ENCODE data around the gene PLPP4.

PLPP4 gene

GRCh38 chr10:120580918-120581895, 124.2 kb downstream of the PLPP4 start:
- DNase-seq = no peak

DNA sequence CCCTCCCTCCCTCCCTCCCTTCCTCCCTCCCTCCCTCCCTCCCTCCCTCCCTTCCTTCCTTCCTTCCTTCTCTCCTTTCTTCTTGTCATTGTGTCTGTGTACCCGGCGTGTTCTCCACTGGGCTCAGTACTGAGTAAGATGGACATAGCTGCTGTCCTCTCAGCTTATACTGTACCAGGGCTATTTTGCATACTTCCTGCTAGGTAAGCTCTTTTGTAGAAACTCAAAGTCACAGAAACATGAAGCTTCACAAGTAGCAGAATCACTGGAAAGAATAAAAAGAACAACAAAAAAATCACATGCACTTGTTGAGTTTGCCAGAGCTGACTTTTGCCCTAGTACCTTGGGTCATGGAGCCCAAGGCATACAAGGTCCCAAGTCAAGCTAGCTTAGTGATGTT, 125.7 kb downstream of the PLPP4 start:
- no peak for DNase-seq

DNA sequence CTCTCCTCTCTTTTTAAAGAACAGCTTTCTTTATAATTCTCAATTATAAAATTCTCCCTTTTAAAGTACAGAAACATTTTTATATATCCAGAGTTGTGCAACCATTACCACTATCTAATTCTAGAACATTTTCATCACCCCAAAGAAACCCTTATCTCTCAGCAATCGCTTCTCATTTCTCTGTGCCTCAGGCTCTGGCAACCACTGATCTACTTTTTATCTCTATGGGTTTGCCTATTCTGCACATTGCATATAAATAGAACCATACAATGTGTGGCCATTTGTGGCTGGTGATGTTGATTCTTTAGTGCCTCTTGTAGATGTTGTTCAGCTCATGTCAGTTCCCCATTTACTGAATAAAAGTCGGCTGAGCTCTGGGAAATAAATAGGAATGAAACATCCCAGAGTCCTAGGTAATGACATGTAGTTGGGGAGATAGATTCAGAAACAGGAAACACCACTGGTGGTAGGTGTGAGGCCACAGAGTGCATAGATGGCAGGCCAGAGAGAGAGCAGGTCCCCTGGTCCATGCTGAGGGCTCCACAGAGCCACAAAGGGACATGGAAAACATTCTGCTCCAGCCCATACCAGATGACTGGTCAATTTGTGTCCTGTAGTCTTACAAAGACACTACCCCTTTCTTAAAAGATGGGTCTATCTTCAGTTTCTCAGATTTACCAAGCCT, 126.5 kb downstream of the PLPP4 start:
- no peak for DNase-seq

GRCh38 chr10:120584786-120585185, 127.8 kb downstream of the PLPP4 start:
- DNase-seq = no peak

DNA sequence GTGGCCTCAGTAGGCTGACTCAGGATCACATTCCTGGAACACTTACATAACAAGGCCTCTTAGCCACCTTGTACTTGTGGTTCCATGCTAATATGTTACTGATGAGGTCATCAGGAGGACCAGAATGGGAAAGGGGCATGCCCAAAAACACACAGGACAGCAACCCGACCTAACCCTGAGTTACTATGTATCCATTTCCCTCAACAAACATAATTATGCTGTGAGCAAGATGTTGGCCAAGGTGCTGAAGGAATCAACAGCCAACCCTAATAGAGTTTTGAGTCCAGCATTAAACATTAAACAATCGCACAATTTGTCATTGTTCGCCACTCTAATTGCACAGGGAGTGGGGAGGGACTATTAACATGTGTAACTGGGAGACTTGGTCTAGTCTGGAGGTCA, 129.4 kb downstream of the PLPP4 start:
- no peak for DNase-seq

DNA sequence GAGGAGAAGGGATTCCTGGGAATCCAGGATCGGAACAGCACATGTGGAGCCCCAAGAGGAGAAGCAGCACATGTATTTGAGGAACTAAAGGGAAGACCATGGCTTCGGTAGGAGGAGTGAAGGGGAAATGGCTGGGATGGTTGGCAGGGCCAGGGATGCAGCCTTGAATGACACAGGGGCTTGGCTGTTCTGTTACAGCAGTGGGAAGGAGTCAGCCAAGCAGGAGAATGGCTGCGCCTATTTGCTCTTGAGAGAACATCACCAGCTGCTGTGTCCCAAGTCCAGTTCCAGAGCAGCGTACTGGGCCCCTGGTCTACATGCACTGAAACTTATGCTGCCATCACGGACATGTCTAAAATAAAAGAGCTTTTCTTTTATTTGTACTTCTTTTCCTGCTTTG, 130.0 kb downstream of the PLPP4 start:
- DNase-seq = no peak

DNA sequence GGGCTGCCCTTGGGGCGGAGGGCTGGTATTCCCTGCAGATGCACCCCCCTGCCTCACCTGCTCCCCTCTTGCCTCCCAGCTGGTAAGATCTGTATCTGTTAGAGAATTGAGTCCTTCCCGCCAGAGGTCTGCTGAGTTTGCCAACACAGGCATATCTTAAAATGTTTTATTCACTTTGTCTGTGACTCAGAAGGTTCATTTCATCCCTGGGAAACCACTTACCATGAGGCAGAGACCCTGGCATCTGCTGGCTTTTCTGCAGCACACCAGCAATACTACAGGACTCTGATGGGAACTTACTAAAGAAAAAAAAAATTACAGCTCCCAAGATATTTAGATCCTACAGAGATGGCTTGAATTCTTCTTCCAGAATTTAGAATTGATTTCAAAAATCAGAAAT, 131.3 kb downstream of the PLPP4 start:
- no peak for DNase-seq

- DNase-seq = no peak
Measured at GRCh38 chr10:120593693-120594092, 136.7 kb downstream of the PLPP4 start.

DNA sequence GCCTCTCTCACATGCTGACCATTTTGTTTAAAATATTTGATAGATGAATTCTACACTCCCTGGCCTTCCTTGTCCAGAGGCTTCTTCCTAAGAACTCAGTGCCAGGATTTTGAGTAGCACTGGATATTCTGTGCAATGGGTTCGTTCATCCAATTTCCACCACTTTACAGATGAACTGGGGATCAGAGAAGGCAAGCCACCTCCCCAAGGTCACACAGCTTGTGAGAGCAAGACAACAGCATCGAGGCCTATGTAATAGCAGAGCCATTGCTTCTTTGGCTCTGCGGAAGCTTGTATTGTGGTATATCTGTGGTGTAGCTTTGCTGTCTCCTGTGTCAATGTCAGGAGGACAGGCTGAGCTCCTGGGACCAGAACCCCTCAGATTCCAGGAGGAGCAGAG, 140.9 kb downstream of the PLPP4 start:
- no peak for DNase-seq

- DNase-seq = no peak
Measured at GRCh38 chr10:120598386-120598785, 141.4 kb downstream of the PLPP4 start.

DNA sequence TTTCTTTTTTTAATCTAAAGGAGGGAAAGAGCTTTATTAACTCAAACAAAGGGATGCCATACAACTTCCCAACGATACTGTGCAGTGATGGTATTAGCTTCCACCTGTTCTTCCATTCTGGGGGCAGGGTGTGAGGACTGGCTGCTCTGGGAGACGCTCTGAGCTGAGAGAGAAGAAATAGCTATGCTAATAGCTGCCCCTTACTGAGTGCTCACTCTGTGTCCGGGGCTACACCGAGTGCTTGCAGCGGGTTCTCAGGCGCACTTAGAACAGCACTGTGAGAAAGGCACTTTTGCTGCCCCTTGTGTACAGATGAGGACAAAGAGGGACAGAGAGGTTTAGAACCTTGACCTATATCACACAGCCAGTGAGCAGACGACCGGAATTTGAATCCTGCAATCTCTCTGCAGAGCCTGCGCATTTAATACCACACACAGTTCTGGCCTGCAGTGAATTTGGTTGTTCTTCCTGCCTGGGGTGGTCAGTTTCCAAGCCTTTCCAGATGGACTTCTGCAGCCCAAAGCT, 142.2 kb downstream of the PLPP4 start:
- no peak for DNase-seq

DNA sequence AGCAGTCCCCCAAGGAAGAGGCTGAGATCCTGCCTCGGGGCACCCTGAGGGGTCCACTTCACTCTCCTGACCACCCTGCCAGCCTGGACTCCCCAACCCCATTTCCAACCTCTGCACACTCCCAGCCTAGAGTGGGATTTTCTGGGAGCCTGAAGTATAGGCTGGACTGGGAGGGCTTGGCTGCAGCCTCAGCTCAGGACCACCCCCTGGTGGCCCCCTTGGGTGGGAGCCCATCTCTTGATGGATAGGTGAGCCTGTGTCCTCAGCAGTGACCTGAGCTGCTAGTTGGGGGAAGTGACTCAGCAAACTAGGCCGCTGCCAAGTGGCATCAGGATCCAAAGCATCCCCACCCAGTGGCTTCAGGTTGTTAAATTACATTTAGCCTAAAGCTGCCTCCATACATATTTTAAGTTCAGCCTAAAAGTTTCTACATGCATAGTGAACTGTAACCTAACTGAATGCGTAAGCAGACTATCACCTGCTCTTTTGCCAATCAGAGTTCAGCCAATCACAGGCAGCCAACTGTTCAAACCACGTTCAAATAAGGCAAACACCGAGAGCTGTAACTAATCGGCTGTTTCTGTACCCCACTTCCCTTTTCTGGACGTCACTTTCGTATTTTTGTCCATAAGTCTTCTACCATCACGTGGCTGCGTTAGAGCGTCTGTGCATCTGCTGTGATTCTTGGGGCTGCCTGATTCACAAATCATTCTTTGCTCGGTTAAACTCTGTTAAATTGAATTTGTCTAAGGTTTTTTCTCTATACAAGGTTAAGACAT, 144.0 kb downstream of the PLPP4 start:
- DNase-seq = no peak

- DNase-seq = no peak
Measured at GRCh38 chr10:120601999-120602398, 145.0 kb downstream of the PLPP4 start.

- no peak for DNase-seq
Measured at GRCh38 chr10:120605410-120605809, 148.4 kb downstream of the PLPP4 start.

DNA sequence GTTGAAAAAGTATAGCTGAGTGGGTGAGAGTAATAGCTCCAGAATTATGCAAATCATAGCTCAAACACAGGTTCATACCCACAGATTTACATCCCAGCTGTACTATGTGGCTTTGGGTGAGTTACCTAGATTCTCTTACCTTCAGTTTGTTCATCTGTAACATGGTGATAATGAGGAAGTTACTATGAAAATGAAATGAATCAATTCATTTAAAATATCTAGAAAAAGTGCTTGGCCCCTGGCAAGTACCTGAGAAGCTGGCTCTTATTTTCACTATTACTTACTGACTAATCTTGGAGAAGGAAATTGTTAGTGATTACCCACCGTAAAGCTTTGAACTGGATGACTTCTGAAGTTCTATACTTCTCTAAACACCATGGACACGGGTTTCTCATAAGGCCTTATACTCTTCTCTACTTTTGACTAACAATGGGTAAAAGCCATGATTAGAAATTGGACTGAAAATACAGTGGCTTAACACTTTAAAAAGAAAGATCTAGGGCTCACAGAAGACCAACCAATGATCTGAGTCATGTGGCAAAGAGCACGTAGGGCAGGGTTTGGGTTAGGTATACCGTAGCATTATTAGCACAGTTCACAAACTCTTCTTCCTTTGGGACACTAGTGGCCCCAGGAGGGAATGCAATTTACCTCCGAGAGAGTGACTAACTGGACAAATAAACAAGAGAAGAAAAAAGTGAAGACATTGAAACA, 149.2 kb downstream of the PLPP4 start:
- no peak for DNase-seq

DNA sequence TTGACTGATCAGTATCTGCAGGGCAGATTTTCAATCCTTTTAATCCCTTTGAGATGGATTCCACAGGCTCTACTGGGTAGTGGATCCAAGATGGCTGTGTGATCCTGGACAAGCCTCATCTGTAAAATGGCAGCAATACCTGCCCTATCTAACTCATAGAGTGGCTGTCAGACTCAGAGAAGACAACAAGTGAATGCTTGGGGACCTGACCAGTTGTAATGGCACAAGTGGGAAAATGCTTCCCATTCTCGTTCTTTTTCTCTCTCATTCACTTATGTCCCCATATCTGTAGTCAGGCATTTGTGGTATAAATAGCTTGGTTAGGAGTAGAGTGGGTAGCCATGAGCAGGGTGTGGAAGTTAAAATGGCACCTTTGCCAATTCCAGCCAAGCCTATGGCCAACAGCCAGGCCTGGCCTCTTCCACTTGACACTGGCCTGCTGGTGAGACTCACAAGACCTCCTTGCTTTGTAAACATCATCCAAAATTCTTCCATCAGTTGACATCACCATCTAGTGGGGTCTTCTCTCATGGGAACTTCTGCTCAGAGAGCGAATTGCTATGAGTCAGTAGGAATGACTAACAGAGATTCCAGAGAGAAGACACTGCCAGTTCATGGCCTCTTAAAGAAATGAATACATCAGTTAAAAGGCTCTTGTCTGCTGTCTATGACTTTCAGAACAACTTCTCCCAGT, 150.1 kb downstream of the PLPP4 start:
- DNase-seq = no peak

GRCh38 chr10:120607710-120608703, 151.0 kb downstream of the PLPP4 start:
- no peak for DNase-seq

DNA sequence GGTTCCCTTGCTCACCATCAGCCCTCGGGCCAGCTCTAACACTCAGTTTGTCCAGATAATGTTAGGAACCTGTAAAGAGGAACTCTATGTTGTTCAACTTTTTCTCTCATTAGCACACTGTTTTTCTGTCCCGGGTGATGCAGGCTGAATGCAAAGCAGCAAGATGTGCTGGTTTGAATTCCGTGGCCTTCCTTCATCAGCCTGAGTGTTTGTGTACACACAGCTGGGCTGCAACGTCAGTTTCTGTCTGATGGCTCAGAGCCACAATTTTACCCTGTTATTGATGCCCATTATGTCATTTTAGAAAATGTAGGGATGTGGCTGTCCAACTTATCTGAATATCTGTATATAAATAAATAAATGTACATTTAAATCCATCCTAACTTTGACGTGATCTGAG, 152.0 kb downstream of the PLPP4 start:
- DNase-seq = no peak

DNA sequence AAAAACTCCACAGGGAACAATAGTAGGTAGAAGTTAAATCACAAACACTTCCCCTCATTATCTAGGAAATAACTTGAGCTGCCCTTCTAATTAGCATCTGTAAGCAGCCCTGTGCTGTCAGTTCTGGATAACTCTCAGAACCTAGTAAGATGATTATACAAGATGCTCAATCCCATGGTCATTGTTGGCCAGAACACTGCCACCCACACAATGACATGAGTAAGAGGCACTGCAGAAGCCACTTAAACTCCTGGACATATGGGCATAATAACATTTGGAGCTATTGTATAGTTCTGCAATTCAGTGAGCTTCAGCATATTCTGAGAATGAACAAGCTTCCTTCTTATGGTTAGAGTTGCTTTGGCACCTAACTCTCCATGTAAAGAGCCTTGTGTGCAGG, 153.8 kb downstream of the PLPP4 start:
- DNase-seq = no peak

DNA sequence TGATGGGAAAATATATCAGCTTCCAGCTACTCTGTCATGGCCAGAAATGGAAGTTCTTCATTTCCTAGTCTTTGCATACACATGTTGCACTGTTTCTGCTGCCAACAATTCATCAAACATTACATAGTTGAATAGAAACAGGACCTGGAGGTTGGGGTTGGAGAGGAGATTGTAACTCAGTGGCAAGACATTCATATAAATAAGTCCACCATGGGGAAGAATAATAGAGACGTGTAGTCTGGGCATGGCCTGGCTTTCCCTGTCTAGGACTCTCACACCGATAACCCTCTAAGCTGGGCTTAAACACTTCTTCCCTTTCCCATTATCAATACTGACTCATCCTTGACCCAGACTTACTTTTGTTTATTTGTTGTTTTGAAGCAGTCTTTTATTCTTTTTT, 155.7 kb downstream of the PLPP4 start:
- no peak for DNase-seq

DNA sequence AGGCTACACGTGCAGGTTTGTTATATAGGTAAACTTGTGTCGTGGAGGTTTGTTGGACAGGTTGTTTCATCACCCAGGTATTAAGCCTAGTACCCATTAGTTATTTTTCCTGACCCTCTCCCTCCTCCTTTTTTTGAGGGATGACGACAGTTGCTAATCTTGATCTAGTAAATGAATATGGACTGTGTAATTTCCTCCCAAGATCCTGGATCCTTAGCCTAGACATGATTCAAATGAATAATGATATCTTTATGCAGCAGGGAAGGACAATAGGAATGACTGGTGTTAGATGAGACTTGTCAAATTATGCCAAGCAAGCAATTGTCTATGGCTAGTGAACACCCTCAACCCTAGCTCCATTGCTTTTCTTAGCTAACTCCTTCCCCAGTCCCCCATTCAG, 156.2 kb downstream of the PLPP4 start:
- DNase-seq = no peak
